HepG2 (cell line): Measurements from ENCODE around the gene CELF4. TPM values are rescaled to one million over a fixed set of nuclear protein-coding genes. Genes with fewer than 3 reads are reported as not detected.

Experiments used
- ATAC-seq: fragments of 200-7000 bp; cut with Tn5 transposase; 3 replicates; pipeline ENCODE4 v1.9.1; 2020; ENCODE audit warnings: mild to moderate bottlenecking, moderate library complexity
- BruUV-seq: library from RNA; stranded (reverse); fragments of 400-500 nt; replicated peaks from 2 replicates; lab custom pipeline; 2021; lab: Mats Ljungman, UMichigan
- CTCF ChIA-PET: fragments of 300-600 bp; formaldehyde crosslinking; extraction: SDS; loops from one replicate; lab custom pipeline; 2021; ENCODE audit warnings: low total read pairs, inconsistent platforms, low intra/inter-chr PET ratio; lab: Yijun Ruan, JAX
- POLR2A ChIA-PET: fragments of 350-600 bp; sonication (Branson Sonifier 250); formaldehyde crosslinking; loops from one replicate; lab custom pipeline; 2020; ENCODE audit warnings: antibody characterized with exemption, inconsistent platforms; lab: Yijun Ruan, JAX
- DNase-seq: peaks from one replicate; pipeline ENCODE4 v3.0.0-alpha.2; 2015; ENCODE audit warnings: low spot score
- FAIRE-seq: peaks from 3 replicates; lab custom pipeline; 2011; peaks lifted over from hg19 to GRCh38; lab: Jason Lieb, UNC
- H2AFZ ChIP-seq: one replicate; pipeline ENCODE4 v1.6.1; 2011; ENCODE audit warnings: low read length, inconsistent platforms
- H3K27ac ChIP-seq: fragments of 300-600 bp; 3 replicates; pipeline ENCODE4 v1.8.0; 2011; ENCODE audit warnings: mixed run types, mild to moderate bottlenecking, mixed read lengths, low read length, inconsistent platforms; ENCODE audit not compliant: insufficient read depth; ENCODE audit errors: extremely low read length
- H3K27me3 ChIP-seq, 2 experiments: fragments of 200-600 bp in 1 of 2; 2 replicates in 1 of 2; 3 replicates in 1 of 2; pipeline versions ENCODE4 v1.6.0 to v1.8.0; 2011; ENCODE audit warnings: low read length in 2 of 2, mild to moderate bottlenecking in 2 of 2, moderate library complexity in 2 of 2, inconsistent platforms in 1 of 2; ENCODE audit not compliant: insufficient read depth in 2 of 2, control insufficient read depth in 1 of 2
- H3K36me3 ChIP-seq, 2 experiments: fragments of 200-600 bp in 1 of 2; replicated peaks in 1 of 2; 2 replicates in 1 of 2; 3 replicates in 1 of 2; pipeline versions ENCODE4 v1.5.1 to v1.8.0; 2011; ENCODE audit warnings: low read length in 2 of 2, inconsistent platforms in 1 of 2; ENCODE audit not compliant: insufficient read depth in 2 of 2, control insufficient read depth in 1 of 2
- H3K4me1 ChIP-seq: 2 replicates; pipeline ENCODE4 v1.5.1; 2012; ENCODE audit warnings: low read length, inconsistent platforms; ENCODE audit not compliant: insufficient read depth
- H3K4me2 ChIP-seq: 2 replicates; pipeline ENCODE4 v1.6.0; 2011; ENCODE audit warnings: low read depth, low read length, inconsistent platforms
- H3K4me3 ChIP-seq, 3 experiments: fragments of 200-600 bp in 1 of 3; sonication (generic), shearing (Covaris generic) in 1 of 3; replicated peaks in 1 of 3; 2 replicates each; pipeline ENCODE4 v1.5.1; 2011 to 2016; ENCODE audit warnings: low read length in 3 of 3, inconsistent platforms in 2 of 3, low read depth in 2 of 3, mild to moderate bottlenecking in 2 of 3, control low read depth in 1 of 3, mixed read lengths in 1 of 3; ENCODE audit not compliant: insufficient read depth in 1 of 3
- H3K79me2 ChIP-seq: one replicate; pipeline ENCODE4 v1.6.1; 2011; ENCODE audit warnings: low read length, inconsistent platforms; ENCODE audit not compliant: insufficient read depth
- H3K9ac ChIP-seq: 2 replicates; pipeline ENCODE4 v1.6.0; 2011; ENCODE audit warnings: mild to moderate bottlenecking, low read depth, low read length, inconsistent platforms; ENCODE audit not compliant: insufficient read depth
- H3K9me3 ChIP-seq: 2 replicates; pipeline ENCODE4 v1.5.1; 2012; ENCODE audit warnings: mild to moderate bottlenecking, low read length
- H4K20me1 ChIP-seq: 2 replicates; pipeline ENCODE4 v1.6.0; 2011; ENCODE audit warnings: inconsistent platforms, mild to moderate bottlenecking, low read length, moderate library complexity; ENCODE audit not compliant: insufficient read depth
- ADNP ChIP-seq: sonication (generic); formaldehyde crosslinking; IDR thresholded peaks from 2 replicates; pipeline ENCODE4 v1.4.0; 2020; ENCODE audit warnings: missing genetic modification reagents
- CBX5 ChIP-seq: sonication (generic); formaldehyde crosslinking; IDR thresholded peaks from 2 replicates; pipeline ENCODE4 v1.4.0; 2020; ENCODE audit warnings: missing genetic modification reagents, borderline replicate concordance
- KLF12 ChIP-seq: sonication (generic); formaldehyde crosslinking; IDR thresholded peaks from 2 replicates; pipeline ENCODE4 v1.4.0; 2020; ENCODE audit warnings: missing genetic modification reagents, borderline replicate concordance
- LCORL ChIP-seq, 2 experiments: fragments of 450-650 bp in 1 of 2; sonication (generic) in 1 of 2; formaldehyde crosslinking in 1 of 2; IDR thresholded peaks; 2 replicates each; pipeline versions ENCODE4 v1.5.0 to v1.6.1; 2017 to 2020; ENCODE audit warnings: antibody characterized with exemption in 1 of 2, missing genetic modification reagents in 1 of 2
- MED1 ChIP-seq: sonication (generic); formaldehyde crosslinking; IDR thresholded peaks from 2 replicates; pipeline ENCODE4 v1.4.0; 2020; ENCODE audit warnings: missing genetic modification reagents
- PHF5A ChIP-seq: IDR thresholded peaks from one replicate; pipeline ENCODE4 v1.6.1; 2018; ENCODE audit warnings: low read depth, missing genetic modification reagents; ENCODE audit not compliant: unreplicated experiment
- REXO4 ChIP-seq: sonication (generic); formaldehyde crosslinking; IDR thresholded peaks from 2 replicates; pipeline ENCODE4 v1.8.0; 2022; ENCODE audit warnings: missing genetic modification reagents, mild to moderate bottlenecking, borderline replicate concordance
- SALL1 ChIP-seq: sonication (generic); formaldehyde crosslinking; IDR thresholded peaks from 2 replicates; pipeline ENCODE4 v1.8.0; 2022; ENCODE audit warnings: mild to moderate bottlenecking, missing genetic modification reagents
- SUZ12 ChIP-seq: fragments of 150-350 bp; IDR thresholded peaks from 2 replicates; pipeline ENCODE4 v1.6.1; 2014; ENCODE audit warnings: low read depth, low read length
- TAF15 ChIP-seq: fragments of 200-400 bp; formaldehyde crosslinking; IDR thresholded peaks from one replicate; pipeline ENCODE4 v1.6.1; 2018; ENCODE audit warnings: mild to moderate bottlenecking, low read depth, low read length; ENCODE audit not compliant: poor library complexity, severe bottlenecking
- ZNF512 ChIP-seq: sonication (generic); formaldehyde crosslinking; IDR thresholded peaks from 2 replicates; pipeline ENCODE4 v1.4.0; 2020; ENCODE audit warnings: mild to moderate bottlenecking, missing genetic modification reagents
- ZNF547 ChIP-seq: sonication (generic); formaldehyde crosslinking; IDR thresholded peaks from 2 replicates; pipeline ENCODE4 v1.5.1; 2020; ENCODE audit warnings: mild to moderate bottlenecking, missing genetic modification reagents
- ZNF777 ChIP-seq: sonication (generic); formaldehyde crosslinking; IDR thresholded peaks from 2 replicates; pipeline ENCODE4 v1.4.0; 2020; ENCODE audit warnings: missing genetic modification reagents
- ZNF850 ChIP-seq: sonication (generic); formaldehyde crosslinking; conservative IDR thresholded peaks from 2 replicates; pipeline ENCODE4 v1.9.0; 2021; ENCODE audit warnings: mild to moderate bottlenecking, missing genetic modification reagents
- WGBS: methylation state at CpG from one replicate; pipeline ENCODE4 v1.1.6; 2017; ENCODE audit warnings: low lambda C conversion rate; 5-methylcytosine and 5-hydroxymethylcytosine counted together
- in situ Hi-C: cut with HindIII; loops from 2 replicates; pipeline ENCODE4 v1.10.0; 2017; ENCODE audit warnings: low pct_unique_long_range_greater_than_20kb; ENCODE audit not compliant: extremely low pct_ligation_motif_present
- intact Hi-C: fragments of 100-400 bp; cut with micrococcal nuclease; formaldehyde crosslinking; loops from one replicate; pipeline ENCODE4 v1.10.0; 2022; ENCODE audit not compliant: unreplicated experiment
- polyA plus RNA-seq, 8 experiments: library from polyadenylated mRNA; depleted of rRNA in 3 of 8; stranded (reverse) in 7 of 8; unstranded in 1 of 8; fragments of >200 nt; fragmentation: Illumina TruSeq in 4 of 8; extraction: Trizol in 4 of 8; gene quantifications; 2 replicates each; pipeline versions ENCODE4 v1.2.1 to v1.2.3, GENCODE V29; 2011 to 2016; ENCODE audit warnings: low read depth in 4 of 8, missing spikeins in 1 of 8, mixed read lengths in 1 of 8; ENCODE audit not compliant: insufficient read depth in 1 of 8
- total RNA-seq, 5 experiments: library from RNA; depleted of rRNA; stranded (reverse); fragments of >200 nt; fragmentation: Illumina TruSeq; extraction: Trizol; gene quantifications; 2 replicates each; pipeline ENCODE4 v1.2.3, GENCODE V29; 2016; ENCODE audit warnings: low read depth in 1 of 5

CELF4 gene
- total and polyA plus RNA-seq, 2 of the 13 experiments (the other 11 are each of a cell fraction or from before 2014, with no cell fraction given): not detected

DNA sequence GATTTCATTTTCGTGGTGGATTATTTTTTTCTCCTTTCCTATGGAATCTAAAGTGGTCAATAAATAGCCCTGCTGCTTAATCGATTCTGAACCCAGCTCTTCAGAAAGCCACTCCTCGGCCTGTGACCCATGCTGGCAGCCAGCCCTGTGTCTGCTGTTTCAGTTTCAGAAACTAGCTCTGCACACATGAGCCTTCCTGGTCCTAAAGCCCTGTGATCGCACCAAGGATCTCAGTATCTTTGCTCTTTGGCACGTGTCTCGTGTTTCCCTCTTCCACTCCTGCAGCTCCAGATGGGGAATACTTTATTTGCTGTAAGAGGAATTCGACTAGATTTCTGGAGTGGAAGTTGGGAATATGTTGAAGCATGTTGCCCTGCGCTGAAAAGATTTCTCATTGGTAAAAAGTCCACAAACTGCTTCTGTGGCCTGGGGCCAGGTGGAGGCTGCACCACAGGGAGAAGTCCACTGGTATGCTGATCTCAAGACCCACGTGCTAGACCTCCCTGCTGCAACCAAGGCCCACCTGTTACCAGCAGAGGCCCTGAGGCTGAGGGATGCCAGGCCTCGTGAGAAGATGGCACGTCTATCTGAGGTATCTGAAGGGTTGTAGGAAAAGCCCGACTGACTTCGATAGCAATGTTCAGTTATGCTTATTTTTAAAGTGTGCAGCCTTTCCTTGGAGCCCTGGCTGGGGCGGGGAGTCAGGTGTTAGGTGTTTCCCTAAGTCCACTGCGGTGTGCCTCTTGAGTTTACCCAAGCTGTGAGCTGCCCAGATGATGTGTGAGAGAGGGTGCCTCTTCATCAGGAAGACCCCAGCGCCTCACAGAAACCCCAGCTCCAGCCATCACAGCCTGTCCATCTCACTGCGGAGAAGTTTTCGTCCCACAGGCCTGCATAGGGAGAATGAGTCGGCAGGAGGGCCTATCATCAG lies 33.6 kb upstream of the CELF4 start:
- Histone ChIP-seq H3K36me3 (no peaks in the 10 kb centered on the region), H3K9me3 (no peaks in the 10 kb centered on the region), H4K20me1 (no peaks in the 10 kb centered on the region), H3K27me3 (peaks cover 0 to 4% of the 10 kb centered on the region in 2 experiments; a peak in 2 of 5 replicates), H2AFZ (no peak overlapping the region), H3K4me1 (no peaks in the 10 kb centered on the region), H3K4me2 (no peak overlapping the region), H3K9ac (no peak overlapping the region), H3K79me2 (no peaks in the 10 kb centered on the region), H3K4me3 (no peak overlapping the region), H3K27ac (no peak overlapping the region)
- DNase-seq (no peak), ATAC-seq (no peak; the same call in 2 of the 3 replicates), FAIRE-seq (no peak)
- TF ChIP-seq MED1 (no peak), ZNF850 (CRISPR knock-in tag) (no peak), TAF15 (no peak)
- in situ Hi-C loops (no loop called here), intact Hi-C loops (no loop called here)
- BruUV-seq: no TSS peak
- POLR2A ChIA-PET: no interaction called here
- WGBS: 11% methylated on average over 12 of the region's 19 CpGs
- CTCF ChIA-PET: no interaction called here

- POLR2A ChIA-PET: no interaction called here
- Histone ChIP-seq H4K20me1 (no peaks in the 10 kb centered on the region), H2AFZ (no peak overlapping the region), H3K9me3 (no peaks in the 10 kb centered on the region), H3K9ac (no peak overlapping the region), H3K4me3 (no peak overlapping the region), H3K4me2 (no peak overlapping the region), H3K36me3 (no peaks in the 10 kb centered on the region), H3K27ac (no peak overlapping the region), H3K27me3 (peaks cover 0 to 4% of the 10 kb centered on the region in 2 experiments; a peak in 2 of 5 replicates), H3K4me1 (no peaks in the 10 kb centered on the region), H3K79me2 (no peaks in the 10 kb centered on the region)
- WGBS: 10% methylated on average over 5 of the region's 5 CpGs
- CTCF ChIA-PET: no interaction called here
- intact Hi-C loops: no loop called here
- no peak for DNase-seq
- no peak for FAIRE-seq
- ATAC-seq: no peak
- in situ Hi-C loops: no loop called here
- BruUV-seq: no TSS peak
- TF ChIP-seq KLF12 (CRISPR knock-in tag) (no peak), ZNF512 (no peak), PHF5A (CRISPR knock-in tag) (no peak), ADNP (no peak), LCORL (IDR thresholded peaks at IDR 0.05) (no peak), LCORL (CRISPR knock-in tag; IDR thresholded peaks at IDR 0.05) (no peak), REXO4 (CRISPR knock-in tag) (no peak), SALL1 (no peak), ZNF547 (CRISPR knock-in tag) (no peak), SUZ12 (no peak), ZNF777 (no peak), CBX5 (CRISPR knock-in tag) (no peak)
Measured at GRCh38 chr18:37598396-37598795, 32.8 kb upstream of the CELF4 start.
